Measurements from ENCODE around the gene C6orf132.

Gene C6orf132

DNA sequence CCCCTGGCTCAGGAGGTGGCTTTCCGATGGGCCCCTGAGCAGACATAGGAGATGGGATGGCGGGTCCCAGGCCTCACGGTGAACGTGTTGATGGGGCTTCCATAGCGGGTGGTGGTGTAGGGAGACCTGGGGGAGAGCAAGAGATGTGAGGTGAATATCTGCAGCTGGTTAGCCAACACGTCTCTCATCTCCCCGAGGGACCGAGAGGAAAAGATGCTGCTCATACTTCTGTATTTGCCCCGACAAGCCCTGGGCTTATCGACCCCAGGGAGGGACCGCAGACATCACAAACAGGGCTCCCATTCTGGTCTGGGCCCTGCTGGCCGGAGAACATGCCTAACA, 38.7 kb downstream of the C6orf132 start:
- DNase-seq, result no peak

DNA sequence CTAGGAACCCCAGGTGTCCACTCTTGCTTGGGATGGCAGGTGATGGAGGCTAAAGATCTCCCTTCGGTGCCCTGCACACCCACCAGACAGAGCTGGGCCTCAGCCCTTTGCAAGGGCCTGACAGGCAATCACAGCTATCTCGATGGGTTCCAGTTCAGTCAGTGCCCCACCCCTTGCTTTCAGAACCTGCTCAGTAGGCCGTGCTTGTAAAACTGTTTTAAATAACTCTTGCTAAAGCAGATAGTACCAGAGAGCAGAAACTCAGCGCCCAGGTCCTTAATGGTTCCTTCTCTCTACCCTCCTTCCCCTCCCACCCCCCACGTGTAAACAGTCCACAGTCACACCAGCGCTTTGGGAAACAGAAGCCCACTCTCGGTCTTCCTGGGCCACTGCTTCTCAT, 39.2 kb downstream of the C6orf132 start:
- no peak for DNase-seq

- DNase-seq, result no peak
These were observed 41.2 kb downstream of the C6orf132 start for GRCh38 chr6:42101186-42101657.

GRCh38 chr6:42100029-42100901, 42.2 kb downstream of the C6orf132 start:
- DNase-seq, result no peak

DNA sequence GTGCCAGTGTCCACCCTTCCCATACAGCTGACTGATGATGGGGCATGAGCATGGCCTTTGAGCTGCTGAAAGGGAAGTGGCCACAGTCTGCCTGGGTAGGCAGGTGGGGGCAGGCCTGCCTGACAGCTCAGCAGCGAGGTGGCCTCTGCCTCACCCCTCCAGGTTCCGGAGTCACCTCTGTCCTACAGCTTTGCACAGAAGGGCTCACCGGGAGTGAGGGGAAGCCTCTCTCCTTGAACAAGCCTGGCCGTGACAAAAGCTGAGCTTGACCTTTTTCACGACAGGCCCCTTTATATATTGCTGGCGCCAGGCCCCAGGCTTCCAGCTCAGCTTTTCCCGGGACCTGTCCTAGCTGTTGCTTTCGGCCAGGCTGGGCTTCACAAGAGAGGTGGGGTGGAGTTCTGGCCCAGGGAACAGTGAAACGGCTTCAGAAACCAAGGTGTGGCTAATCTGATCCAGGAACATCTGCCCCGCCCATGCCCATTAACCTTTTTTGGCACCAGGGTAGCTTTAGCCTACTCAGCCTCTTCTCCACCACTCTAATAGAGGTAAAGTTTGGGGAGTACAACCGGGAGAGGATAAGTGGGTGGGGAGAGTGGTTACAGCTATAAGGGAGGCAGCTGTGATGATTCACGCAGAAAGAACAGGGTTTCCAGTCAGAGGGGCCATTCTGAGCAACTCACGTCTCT, 42.9 kb downstream of the C6orf132 start:
- no peak for DNase-seq

DNA sequence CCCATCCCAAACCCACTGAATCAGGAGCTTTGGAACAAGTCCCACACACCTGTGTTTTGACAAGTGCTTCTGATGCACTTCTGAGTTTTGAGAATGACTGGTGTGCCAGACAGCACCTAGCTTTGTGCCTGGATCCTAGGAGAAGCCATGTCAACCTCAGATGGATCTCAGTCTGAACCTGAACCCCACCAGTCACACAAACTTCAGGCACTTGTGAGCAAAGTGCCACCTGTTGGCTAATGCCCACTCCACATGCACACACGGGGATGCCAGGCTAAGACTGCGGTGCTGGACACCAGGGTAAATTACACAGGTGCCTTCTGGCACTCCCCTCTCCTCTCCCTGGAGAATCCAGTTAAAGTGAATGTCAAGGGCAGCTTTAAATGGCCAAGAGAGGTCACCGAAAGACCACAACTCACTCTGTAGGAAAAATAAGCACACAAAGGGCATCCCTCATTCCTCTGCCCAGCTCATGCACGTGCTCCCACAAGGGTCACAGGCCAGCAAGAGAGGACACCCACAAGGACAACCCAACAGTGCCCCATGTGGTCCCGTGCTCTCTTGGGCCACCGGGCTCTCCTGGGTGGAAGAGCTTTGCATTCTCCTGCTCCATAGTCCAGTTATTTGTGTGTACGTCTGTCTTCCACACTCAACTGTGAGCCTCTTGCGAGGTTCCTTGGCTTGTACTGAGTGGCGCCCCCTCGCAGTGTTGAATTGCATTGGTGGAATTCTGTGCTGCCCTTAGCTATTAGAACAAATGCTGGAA, 46.5 kb downstream of the C6orf132 start:
- DNase-seq, result no peak

- DNase-seq, result no peak
These were observed 47.3 kb downstream of the C6orf132 start for GRCh38 chr6:42095094-42095493.

- DNase-seq, result no peak
These were observed 48.7 kb downstream of the C6orf132 start for GRCh38 chr6:42093582-42094329.

- no peak for DNase-seq
These were observed 50.7 kb downstream of the C6orf132 start for GRCh38 chr6:42091718-42092023.

DNA sequence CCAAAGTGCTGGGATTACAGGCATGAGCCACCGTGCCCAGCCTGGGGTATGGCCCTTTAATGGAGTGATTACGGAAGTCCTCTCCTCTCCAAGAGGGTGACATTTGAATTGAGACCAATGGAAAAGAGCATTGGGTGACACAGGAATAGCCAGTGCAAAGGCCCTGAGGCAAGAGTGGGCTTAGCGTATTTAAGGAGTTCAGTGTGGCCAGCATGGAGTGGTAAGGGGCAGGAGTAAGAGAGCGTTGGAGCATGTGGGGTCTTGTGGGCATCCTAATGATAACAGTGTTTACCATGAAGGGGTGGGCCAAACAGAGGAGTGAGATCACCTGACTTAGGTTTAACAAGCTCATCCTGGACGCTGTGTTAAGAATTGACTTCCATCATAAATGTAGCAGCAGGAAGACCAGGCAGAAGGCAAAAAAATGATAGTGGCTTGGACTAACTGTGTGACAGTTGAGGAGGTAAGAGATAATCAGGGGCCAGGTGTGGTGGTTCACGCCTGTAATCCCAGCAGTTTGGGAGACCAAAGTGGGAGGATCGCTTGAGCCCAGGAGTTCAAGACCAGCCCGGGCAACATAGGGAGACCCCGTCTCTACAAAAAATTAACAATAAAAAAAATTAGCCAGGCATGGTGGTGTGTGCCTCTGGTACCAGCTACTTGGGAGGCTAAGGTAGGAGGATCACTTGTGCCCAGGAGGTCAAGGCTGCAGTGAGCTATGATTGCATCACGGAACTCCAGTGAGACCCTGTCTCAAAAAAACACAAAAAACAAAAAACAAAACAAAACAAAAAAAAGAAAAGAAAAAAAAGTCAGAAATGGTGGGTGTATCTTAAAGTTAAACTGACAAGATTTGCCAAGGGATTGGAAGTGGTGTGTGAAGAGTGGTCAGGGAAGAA, 51.4 kb downstream of the C6orf132 start:
- no peak for DNase-seq

- no peak for DNase-seq
These were observed 54.3 kb downstream of the C6orf132 start for GRCh38 chr6:42088101-42088591.

DNA sequence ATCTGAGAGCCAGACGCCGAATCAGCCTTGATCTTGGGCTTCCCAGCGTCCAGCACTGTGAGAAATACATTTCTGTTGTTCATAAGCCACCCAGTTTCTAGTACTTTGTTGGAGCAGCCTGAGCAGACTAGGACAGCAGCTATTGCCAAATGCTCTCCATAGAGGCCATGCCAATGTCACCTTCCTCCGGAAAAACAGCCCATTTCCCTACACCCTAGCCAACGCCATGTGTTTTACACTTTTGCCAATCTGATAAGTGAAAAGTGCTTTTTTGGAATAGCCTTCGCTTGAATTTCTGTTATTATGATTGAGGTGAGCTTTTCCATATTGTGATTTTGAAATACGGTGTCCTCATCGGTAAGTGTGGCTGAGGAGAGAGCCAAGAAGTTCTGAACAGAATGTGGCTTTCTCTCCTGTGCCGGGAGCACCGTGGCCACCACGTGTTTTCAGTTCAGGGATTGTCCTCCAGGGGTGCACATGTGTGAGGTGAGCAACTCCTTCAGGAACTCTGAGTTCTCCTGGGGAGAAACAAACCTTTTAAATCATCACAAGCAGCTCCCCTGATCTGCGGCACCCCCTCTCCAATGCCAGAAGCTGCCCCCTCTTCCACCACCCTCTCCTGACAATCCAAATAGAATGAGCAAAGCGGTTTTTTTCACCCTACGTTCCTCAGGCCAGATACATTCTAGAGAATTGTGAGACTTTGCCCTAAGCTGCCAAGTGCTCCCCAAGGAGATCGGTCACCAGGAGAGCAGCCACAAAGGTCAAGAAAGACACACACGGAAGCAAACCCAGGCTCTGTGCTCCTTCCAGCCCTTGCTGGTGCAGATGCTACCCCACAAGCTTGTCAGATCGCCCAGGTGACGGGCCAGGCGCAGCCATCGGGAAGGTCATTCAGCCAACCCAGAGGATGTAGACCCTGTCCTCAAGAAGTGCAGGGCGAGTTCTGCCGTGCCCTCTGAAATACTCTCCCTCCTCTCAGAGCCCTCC, 56.1 kb downstream of the C6orf132 start:
- DNase-seq, result no peak

- DNase-seq, result no peak
These were observed 57.5 kb downstream of the C6orf132 start for GRCh38 chr6:42084889-42085288.

GRCh38 chr6:42083530-42083929, 58.9 kb downstream of the C6orf132 start:
- no peak for DNase-seq

GRCh38 chr6:42079941-42080464, 62.4 kb downstream of the C6orf132 start:
- DNase-seq, result no peak

GRCh38 chr6:42078386-42078785, 64.0 kb downstream of the C6orf132 start:
- DNase-seq, result no peak

- no peak for DNase-seq
These were observed 67.1 kb downstream of the C6orf132 start for GRCh38 chr6:42075159-42075838.

GRCh38 chr6:42073287-42073686, 69.1 kb downstream of the C6orf132 start:
- no peak for DNase-seq

DNA sequence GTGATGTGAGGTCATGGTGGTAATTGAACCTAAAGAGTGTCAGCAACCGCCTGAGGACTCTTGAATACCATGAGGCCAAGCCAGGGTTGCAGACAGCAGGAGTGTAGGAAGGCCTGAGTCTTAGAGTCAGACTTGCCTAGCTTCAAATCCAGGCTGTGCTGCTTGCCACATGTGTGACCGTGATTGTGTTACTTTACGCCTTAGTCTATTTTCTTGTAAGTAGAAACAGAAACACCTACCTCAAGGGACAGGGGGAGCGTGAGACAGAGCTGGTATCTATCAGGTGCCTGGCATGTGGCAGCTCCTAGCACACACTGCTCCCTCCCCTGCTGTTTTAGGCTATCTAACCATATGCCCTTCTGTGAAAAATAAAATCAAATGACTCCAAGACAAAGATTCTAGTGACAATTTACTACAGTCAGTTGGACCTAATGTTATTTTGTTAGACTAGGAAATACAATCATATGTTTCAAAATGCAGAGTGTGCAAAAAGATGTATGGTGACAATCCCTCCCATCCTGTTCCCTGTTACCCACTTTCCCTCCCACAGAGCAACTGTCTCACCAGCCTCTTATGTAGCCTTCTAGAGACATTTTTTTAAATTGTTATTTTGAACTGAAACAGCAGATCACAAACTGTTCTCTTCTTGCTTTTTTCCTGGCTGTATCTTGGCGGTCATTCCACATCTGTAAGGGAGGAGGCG, 70.4 kb downstream of the C6orf132 start:
- DNase-seq, result no peak

Data from NCI-H1417 treated with DMSO at 0.1 percent for 48 hours (cell line).